A673 (cell line): Measurements from ENCODE around the gene SH2D1A. TPM values are rescaled to one million over a fixed set of nuclear protein-coding genes. Genes with fewer than 3 reads are reported as not detected.

ENCODE experiments used
- BruUV-seq: library from RNA; stranded (reverse); fragments of 400-500 nt; replicated peaks from 2 replicates; lab custom pipeline; 2021; lab: Mats Ljungman, UMichigan
- CTCF ChIA-PET: fragments of 300-600 bp; sonication (Branson Sonifier 250); formaldehyde crosslinking; loops from one replicate; lab custom pipeline; 2022; ENCODE audit warnings: antibody characterized with exemption; lab: Charles Lee
- POLR2A ChIA-PET: fragments of 300-600 bp; sonication (Branson Sonifier 250); formaldehyde crosslinking; loops from one replicate; lab custom pipeline; 2022; ENCODE audit warnings: antibody characterized with exemption; ENCODE audit not compliant: low non-redundant PET; lab: Charles Lee
- DNase-seq: peaks from one replicate; pipeline ENCODE4 v3.0.0-alpha.2; 2015; ENCODE audit warnings: low spot score
- H3K27ac ChIP-seq: fragments of 200-600 bp; sonication (generic); 2 replicates; pipeline ENCODE4 v1.5.1; 2016; ENCODE audit warnings: mixed run types, low read depth, mild to moderate bottlenecking, mixed read lengths, antibody characterized with exemption, low read length; ENCODE audit not compliant: poor library complexity, severe bottlenecking
- H3K27me3 ChIP-seq: fragments of 200-600 bp; sonication (generic); replicated peaks from 2 replicates; pipeline ENCODE4 v1.6.1; 2017; ENCODE audit warnings: mixed run types, low read depth, mild to moderate bottlenecking, mixed read lengths, antibody characterized with exemption, low read length; ENCODE audit not compliant: insufficient read depth, poor library complexity
- H3K36me3 ChIP-seq: fragments of 200-600 bp; sonication (generic); 2 replicates; pipeline ENCODE4 v1.6.1; 2016; ENCODE audit warnings: mixed run types, mild to moderate bottlenecking, mixed read lengths, antibody characterized with exemption, low read length; ENCODE audit not compliant: insufficient read depth, poor library complexity, severe bottlenecking
- H3K4me1 ChIP-seq: fragments of 200-600 bp; sonication (generic); 2 replicates; pipeline ENCODE4 v1.6.1; 2017; ENCODE audit warnings: mixed run types, mild to moderate bottlenecking, mixed read lengths, antibody characterized with exemption, low read length; ENCODE audit not compliant: insufficient read depth, poor library complexity, severe bottlenecking
- H3K4me3 ChIP-seq: fragments of 200-600 bp; sonication (generic); 2 replicates; pipeline ENCODE4 v1.5.1; 2016; ENCODE audit warnings: low read depth, mixed run types, mild to moderate bottlenecking, mixed read lengths, low read length; ENCODE audit not compliant: poor library complexity, severe bottlenecking
- H3K9me3 ChIP-seq: fragments of 200-600 bp; sonication (generic); 2 replicates; pipeline ENCODE4 v1.6.1; 2016; ENCODE audit warnings: mixed run types, low read depth, mild to moderate bottlenecking, mixed read lengths, antibody characterized with exemption, low read length; ENCODE audit not compliant: poor library complexity, severe bottlenecking
- CTCF ChIP-seq: fragments of 300-800, 200-600 bp; sonication (generic); conservative IDR thresholded peaks from 2 replicates; pipeline ENCODE4 v1.5.1; 2017; ENCODE audit warnings: low read depth, mild to moderate bottlenecking, antibody characterized with exemption, low read length, moderate library complexity, mixed read lengths
- EZH2 ChIP-seq: fragments of 200-600 bp; sonication (generic); IDR thresholded peaks from 2 replicates; pipeline ENCODE4 v1.6.1; 2017; ENCODE audit warnings: borderline replicate concordance, low read depth, mild to moderate bottlenecking, mixed read lengths, antibody characterized with exemption, low read length; ENCODE audit not compliant: poor library complexity, severe bottlenecking
- intact Hi-C: fragments of 100-400 bp; cut with micrococcal nuclease; formaldehyde crosslinking; loops from one replicate; pipeline ENCODE4 v1.10.0; 2022; ENCODE audit not compliant: unreplicated experiment
- total RNA-seq: library from RNA; stranded (reverse); gene quantifications from 2 replicates; pipeline ENCODE4 v1.2.3, GENCODE V29; 2021

The SH2D1A gene
- total RNA-seq, 1 experiment from 2014 or later = 0.71 TPM

- no peak for DNase-seq
- Histone ChIP-seq H3K9me3 (no peaks in the 10 kb centered on the region), H3K27ac (no peak overlapping the region), H3K36me3 (no peaks in the 10 kb centered on the region), H3K4me1 (no peaks in the 10 kb centered on the region), H3K27me3 (no peaks in the 10 kb centered on the region), H3K4me3 (no peak overlapping the region)
- ChIA-PET CTCF (no interaction called here), POLR2A (no interaction called here)
- no TSS peak for BruUV-seq
- TF ChIP-seq CTCF (no peak), EZH2 (no peak)
- intact Hi-C loops = no loop called here
Observed at GRCh38 chrX:124307253-124307907, 39.0 kb upstream of the SH2D1A start.

- Histone ChIP-seq H3K27me3 (no peaks in the 10 kb centered on the region), H3K4me3 (no peak overlapping the region), H3K4me1 (no peaks in the 10 kb centered on the region), H3K9me3 (no peaks in the 10 kb centered on the region), H3K36me3 (no peaks in the 10 kb centered on the region), H3K27ac (no peak overlapping the region)
- no peak for TF ChIP-seq CTCF
- no peak for TF ChIP-seq EZH2
- no TSS peak for BruUV-seq
- POLR2A ChIA-PET = no interaction called here
- intact Hi-C loops = no loop called here
- CTCF ChIA-PET = no interaction called here
- no peak for DNase-seq
Observed at GRCh38 chrX:124325732-124326131, 20.6 kb upstream of the SH2D1A start.

- no peak for DNase-seq
- CTCF ChIA-PET = no interaction called here
Observed at GRCh38 chrX:124328765-124329164, 17.6 kb upstream of the SH2D1A start.

More at GRCh38 chrX:124328765-124329164, 17.6 kb upstream of the SH2D1A start:
- Histone ChIP-seq H3K4me1 (no peaks in the 10 kb centered on the region), H3K27ac (no peak overlapping the region), H3K4me3 (no peak overlapping the region), H3K9me3 (no peaks in the 10 kb centered on the region), H3K27me3 (no peaks in the 10 kb centered on the region), H3K36me3 (no peaks in the 10 kb centered on the region)
- POLR2A ChIA-PET = no interaction called here
- intact Hi-C loops = no loop called here
- BruUV-seq = no TSS peak
- TF ChIP-seq EZH2 (no peak), CTCF (no peak)
